Hippocampal formation (tissue), 2 donors: ENCODE measurements around the gene RIMOC1.
"Not testable (repeated sequence)": the region's sequence is repeated elsewhere in the genome, so short reads cannot be mapped to it uniquely, and the experiment has no call there.

Experiments used
- DNase-seq, 2 donors: peaks; one replicate each; lab custom pipeline; 2025; lab: John Stamatoyannopoulos, UW

Gene RIMOC1

DNA sequence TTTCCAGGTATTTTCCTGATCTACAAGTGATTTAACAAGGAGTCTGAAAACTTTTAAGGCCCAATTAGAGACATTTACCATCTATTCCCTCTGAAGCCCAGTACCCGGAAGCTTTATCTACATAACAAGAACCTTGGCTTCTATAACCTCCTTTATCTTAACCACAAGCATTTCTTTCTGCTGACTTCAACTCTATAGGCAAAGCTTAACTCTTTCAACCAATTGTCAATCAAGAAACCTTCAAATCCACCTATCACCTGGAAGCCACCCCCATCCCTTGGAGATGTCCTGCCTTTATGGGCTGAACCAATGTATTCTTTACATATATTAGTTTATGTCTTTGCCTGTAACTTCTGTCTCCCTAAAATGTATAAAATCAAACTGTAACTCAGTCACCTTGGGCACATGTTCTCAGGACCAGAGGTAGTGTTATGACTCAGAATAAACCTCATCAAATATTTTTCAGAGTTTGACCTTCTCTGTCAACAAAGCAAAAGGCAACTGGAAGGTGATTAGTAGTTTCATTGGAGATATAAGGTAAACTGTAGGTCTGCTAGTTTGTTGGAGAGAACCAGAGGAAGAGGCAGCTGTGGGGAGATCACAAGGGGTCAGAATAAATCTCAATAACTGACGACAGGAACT lies 13.0 kb upstream of the RIMOC1 start:
- no peak for DNase-seq

DNA sequence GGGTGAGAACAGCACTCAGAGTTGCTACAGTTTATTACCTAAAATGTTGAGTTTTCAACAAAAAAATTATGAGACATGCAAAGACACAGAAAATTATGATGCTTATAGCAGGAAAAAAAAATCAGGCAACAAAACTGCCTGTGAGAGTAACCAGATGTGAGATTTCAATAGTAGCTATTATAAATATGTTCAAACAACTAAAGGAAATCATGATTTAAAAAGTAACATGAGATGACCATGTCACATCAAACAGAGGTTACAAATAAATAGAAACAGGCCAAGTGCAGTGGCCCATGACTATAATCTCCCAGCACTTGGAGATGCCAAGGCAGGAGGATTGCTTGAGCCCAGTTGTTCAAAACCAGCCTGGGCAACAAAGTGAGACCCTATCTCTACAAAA lies 12.1 kb upstream of the RIMOC1 start:
- no peak for DNase-seq

DNA sequence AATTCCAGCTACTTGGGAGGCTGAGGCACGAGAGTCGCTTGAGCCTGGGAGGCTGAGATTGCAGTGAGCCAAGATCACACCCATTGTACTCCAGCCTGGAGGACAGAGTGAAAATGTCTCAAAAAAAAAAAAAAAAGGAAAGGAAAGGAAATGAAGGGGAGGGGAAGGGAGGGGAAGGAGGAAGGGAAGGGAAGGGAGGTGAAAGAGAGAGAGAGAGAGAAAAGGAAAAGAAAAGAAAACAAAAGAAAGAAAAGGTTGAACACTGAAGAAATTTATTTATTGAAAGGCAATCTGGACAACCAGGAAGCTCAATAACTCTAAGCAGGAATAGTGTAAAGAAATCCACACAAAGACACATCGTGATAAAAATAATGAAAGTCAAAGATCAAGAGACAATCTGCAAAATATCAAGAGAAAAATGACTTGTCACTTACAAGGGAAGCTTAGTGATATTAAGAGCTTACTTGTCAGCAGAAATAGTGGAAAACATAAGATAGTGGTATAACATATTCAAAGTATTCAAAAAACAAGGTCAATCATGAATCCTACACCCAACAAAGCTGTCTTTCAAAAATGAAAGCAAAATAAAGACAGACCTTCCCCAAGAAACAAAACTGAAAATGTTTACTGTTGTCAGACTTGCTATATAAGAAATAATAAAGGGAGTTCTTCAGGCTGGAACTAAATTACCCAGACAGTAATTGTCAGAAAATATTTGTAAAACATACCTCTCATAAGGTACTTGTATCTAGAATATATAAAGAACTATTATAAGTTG lies 10.9 kb upstream of the RIMOC1 start:
- no peak for DNase-seq

DNA sequence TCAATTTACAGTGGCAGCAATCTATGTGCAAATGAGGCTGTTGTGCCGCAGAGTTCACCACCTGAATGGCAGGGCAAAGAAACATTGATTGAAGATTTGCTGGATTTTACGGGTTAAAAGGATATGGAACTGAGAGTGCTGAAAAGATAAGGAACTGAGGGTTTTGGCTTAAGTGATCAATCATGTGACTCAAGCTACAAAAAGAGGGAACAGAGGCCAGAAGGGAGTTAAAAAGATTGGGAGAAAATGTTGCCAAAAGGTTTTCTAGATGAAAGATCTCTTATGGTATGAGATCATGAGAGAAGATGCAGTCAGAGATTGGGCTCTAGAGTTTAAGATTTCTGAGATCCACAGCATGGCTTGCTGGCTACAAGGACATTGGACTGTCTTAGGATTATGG lies 7.9 kb upstream of the RIMOC1 start:
- no peak for DNase-seq

DNA sequence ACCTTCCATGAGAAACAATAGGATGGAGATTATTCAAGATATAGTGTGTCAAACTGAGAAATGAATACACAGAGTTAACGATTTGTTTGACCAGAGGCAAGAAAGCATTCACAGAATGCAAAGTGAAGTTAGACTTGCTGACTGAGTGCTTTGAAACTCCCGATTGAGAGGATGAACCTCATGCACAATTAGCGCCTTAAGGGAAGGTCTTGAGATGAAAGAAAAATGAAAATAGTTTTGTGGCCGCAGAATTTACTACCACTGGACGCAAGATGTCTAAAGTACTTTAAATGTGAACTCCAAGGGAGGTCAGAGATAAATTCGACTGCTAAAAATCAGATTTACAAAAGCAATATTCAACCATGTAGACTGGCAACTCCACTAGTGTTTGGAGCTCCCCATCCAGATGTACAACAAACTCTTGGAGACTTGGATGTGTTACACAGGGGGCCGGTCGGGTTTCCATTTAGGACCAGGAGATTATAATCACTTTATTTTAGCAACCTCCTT lies 707 bp upstream of the RIMOC1 start:
- peak in 1 of 2 donors; percentile 50 for DNase-seq

- DNase-seq = no peak
Measured at GRCh38 chr5:41906151-41906550, 2.0 kb downstream of the RIMOC1 start.

GRCh38 chr5:41908374-41909079 lies 4.4 kb downstream of the RIMOC1 start:
- DNase-seq = no peak

DNA sequence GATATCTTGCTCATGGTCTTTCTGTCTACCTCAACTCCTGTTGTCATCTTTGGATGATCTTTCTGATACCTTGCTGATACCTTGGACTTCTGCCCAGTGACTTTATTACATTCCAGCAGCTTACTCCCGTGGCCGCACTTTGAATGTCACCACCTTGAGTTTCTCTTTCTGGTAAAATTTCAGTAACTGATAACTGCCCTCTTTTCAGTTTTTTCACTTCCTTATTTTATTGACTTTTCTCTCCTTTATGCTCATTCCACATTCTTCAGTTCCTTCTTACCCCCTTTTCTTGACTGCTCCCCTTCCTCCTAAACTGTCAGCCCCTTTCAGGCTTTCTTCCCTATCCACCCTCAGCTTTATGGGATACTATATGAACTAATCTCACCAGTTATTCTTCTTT lies 14.0 kb downstream of the RIMOC1 start:
- no peak for DNase-seq

GRCh38 chr5:41921166-41921565 lies 17.0 kb downstream of the RIMOC1 start:
- no peak for DNase-seq

DNA sequence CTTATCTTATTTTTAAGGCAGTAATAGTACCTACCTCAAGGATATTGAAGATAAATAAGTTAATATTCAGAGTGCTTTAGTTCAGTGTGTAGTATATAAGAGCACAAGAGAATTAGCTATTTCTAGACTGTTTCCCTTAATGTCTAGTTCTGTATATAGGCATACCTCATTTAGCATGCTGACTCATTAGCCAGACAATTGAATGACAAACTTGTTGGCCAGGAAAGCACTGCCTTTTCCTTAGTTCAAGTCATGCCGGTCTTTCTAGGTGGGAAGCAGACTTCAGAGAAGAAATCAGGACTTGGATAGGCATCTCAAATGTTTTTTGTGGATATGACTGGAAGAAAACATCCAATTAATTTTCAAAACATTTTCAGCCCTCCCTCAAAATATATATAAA lies 17.7 kb downstream of the RIMOC1 start:
- no peak for DNase-seq

- no peak for DNase-seq
Measured at GRCh38 chr5:41924526-41924871, 20.4 kb downstream of the RIMOC1 start.

DNA sequence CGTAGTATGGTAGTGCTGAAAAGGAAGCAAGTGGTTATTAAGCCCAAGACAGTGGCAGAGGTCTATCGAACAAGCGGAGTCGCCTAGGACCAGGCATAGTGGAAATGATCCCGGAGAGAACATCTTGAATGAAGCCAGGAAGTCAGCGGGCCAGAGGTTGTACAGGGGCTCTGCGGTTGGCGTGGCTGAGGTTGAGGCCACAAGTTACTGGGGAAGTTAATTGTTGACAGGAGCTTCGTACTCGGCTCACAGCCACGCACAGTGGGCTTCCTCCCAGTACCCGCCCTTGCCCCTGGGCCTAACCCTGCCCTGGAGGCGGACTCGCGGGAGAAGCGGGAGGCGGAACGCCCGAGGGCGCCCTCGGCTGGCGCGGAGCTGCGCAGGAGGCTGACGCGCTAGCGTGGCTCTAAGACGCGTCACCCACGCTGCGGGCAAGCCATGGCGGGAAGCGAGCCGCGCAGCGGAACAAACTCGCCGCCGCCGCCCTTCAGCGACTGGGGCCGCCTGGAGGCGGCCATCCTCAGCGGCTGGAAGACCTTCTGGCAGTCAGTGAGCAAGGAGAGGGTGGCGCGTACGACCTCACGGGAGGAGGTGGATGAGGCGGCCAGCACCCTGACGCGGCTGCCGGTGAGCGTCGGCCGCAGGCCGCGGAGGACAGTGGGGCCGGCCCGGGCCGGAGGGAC lies 20.9 kb downstream of the RIMOC1 start, which contains the start of gene FBXO4:
FBXO4 (plus strand) TSS at position 410 of the 683 bp plus-strand sequence; CDS start at position 439, 29 bp downstream.
- DNase-seq = peak; percentile 76 to 79

GRCh38 chr5:41925555-41925951 lies 21.4 kb downstream of the RIMOC1 start:
- no peak for DNase-seq

- DNase-seq = no peak
Measured at GRCh38 chr5:41927604-41928003, 23.5 kb downstream of the RIMOC1 start.

DNA sequence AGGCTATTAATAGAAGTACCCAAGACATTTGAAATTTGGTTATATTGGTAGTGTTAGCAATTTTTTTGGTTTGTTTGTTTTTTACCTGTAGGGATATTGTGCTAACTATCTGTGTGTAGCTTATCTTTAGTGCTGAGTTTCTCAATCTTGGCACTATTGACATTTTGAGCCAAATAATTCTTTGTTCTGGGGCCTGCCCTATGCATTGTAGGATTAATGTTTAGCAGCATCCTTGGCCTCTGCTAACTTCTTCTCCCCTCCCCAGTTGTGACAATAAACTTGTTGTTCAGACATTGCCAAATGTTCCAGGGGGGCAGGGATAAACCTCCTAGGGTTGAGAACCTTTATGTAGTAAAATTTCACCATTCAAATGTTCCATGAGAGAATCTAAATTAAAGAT lies 24.9 kb downstream of the RIMOC1 start:
- DNase-seq = no peak

DNA sequence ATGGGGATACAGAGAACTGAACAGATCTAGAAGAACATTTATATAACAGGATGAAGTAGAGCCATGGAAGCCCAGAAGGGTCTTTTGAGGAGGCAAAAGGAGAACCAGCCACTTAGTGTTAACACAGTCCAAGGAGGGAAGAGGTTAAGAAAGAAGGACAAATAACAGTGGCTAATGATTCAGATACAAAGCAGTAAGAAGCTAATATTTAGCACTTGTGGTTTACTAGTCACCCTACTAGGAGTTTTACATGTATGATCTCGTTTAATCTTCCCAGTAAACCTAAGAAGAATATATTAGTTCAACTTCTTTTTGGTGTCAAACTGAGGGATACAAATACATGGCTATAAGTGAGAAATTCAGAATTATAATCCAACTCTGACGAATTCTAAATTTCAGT lies 28.6 kb downstream of the RIMOC1 start:
- DNase-seq = no peak

DNA sequence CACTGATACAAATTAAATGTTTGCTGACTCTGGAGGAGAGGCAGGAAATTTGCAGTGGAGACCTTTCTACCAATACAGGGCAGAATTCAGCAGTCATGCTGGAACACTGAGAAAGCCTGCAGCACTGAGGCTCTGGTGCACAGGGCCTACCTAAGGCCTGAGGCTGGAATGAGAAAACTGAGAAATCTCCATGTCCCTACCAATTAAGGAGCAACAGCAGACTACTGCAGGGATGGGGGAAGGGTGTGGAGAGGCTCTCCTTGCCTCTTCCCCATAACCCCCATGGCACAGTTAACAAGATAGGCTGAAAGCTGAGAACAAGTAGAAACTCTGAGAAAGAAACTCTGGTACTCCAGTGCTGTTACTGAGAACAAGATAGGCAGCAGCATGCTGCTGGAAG lies 31.4 kb downstream of the RIMOC1 start:
- DNase-seq = no peak

GRCh38 chr5:41940641-41941040 lies 36.5 kb downstream of the RIMOC1 start:
- no peak for DNase-seq

DNA sequence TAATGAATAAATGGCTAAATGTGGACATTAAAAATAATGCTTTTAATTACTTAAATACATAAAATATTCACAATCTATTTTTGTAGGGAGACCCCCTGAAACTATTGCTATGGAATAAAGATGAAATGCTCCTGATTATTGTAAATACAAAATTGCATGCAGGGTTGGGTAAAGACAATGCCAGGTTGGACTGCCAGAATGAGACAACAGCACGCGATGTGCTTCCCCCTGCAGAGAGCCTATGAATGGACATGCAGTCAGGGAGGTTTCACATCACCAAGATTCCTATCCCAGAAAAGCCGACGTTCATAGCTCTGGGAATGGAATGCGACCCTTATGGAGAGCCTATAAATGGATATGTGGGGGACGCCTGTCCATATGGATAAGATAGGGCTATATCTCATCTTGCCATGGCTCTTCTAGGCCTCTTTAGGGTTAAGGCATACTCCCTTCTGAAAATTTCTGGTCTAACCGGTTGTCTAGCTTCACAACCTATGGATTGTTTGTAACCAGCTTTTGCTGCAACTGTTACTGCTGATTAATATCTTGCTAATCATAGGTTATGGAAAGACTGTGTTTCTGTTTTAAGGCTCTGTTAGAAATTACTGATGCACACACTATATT lies 41.3 kb downstream of the RIMOC1 start:
- DNase-seq = not testable (repeated sequence)

DNA sequence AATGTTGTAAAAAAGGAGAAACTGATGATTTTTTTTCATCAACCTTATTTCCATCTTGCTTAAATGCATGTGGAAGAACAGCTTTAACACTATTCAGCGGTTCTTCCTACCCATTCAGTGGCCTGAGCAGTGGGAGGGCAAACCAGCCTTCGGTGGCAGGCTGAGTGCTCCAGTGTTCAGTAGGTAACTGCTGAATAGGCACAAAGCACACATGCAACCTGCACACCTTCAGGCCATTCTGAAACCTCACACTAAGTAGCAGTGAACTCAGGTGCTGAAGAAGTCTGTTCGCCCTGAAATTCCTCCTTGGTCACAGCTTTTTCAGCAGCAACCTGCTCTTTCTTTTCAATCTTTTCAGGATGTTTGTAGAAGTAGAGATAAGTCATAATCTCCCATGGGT lies 47.1 kb downstream of the RIMOC1 start:
- DNase-seq = no peak
